ENCODE measurements around the gene XPNPEP1.

Gene XPNPEP1

DNA sequence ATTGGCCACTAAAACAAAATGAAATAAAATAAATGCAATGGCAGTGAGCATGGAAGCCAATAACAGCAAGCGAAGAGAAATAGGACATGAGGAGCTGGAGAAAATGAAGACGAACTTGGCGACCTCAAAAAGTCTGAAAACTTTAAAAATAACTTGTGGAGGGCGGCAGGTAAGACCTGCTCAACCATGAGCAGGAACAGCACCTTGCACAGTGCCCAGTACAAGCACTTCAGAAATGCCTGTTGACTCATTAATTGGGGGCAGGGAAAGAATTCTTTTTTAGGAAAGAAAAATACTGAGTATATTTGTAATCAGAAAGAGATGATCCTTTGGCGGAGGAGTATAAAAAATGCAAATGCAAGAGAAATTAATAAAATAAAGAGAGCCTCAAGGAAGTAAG is 78.0 kb downstream of the XPNPEP1 start:
- no peaks in the 10 kb centered on the region for H3K79me2 ChIP-seq (ENCODE audit: low read length)
- H3K27me3 ChIP-seq (ENCODE audit: low read depth, low read length) = no peaks in the 10 kb centered on the region
- no peaks in the 10 kb centered on the region for H4K20me1 ChIP-seq (ENCODE audit: insufficient read depth, low read length)
- H3K9ac ChIP-seq (ENCODE audit: low read length) = no peak overlapping the region
- no peak overlapping the region for H3K4me3 ChIP-seq (ENCODE audit: low read length)
- no peaks in the 10 kb centered on the region for H3K9me3 ChIP-seq (ENCODE audit: insufficient read depth, low read length)
- TF ChIP-seq, protein P1, sequence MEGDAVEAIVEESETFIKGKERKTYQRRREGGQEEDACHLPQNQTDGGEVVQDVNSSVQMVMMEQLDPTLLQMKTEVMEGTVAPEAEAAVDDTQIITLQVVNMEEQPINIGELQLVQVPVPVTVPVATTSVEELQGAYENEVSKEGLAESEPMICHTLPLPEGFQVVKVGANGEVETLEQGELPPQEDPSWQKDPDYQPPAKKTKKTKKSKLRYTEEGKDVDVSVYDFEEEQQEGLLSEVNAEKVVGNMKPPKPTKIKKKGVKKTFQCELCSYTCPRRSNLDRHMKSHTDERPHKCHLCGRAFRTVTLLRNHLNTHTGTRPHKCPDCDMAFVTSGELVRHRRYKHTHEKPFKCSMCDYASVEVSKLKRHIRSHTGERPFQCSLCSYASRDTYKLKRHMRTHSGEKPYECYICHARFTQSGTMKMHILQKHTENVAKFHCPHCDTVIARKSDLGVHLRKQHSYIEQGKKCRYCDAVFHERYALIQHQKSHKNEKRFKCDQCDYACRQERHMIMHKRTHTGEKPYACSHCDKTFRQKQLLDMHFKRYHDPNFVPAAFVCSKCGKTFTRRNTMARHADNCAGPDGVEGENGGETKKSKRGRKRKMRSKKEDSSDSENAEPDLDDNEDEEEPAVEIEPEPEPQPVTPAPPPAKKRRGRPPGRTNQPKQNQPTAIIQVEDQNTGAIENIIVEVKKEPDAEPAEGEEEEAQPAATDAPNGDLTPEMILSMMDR (IDR thresholded peaks at IDR 0.05; ENCODE audit: low read depth, low read length) = no peak
- TF ChIP-seq EZH2phosphoT487 (IDR thresholded peaks at IDR 0.05; ENCODE audit: low read depth) = no peak
- no peak overlapping the region for H2AFZ ChIP-seq (ENCODE audit: low read depth, low read length)
- no peaks in the 10 kb centered on the region for H3K36me3 ChIP-seq (replicated peaks; ENCODE audit: low read depth, low read length)
- H3K4me1 ChIP-seq (ENCODE audit: low read length) = no peaks in the 10 kb centered on the region
- no peak overlapping the region for H3K4me2 ChIP-seq (ENCODE audit: low read length)
- no peak overlapping the region for H3K27ac ChIP-seq (ENCODE audit: low read length)

DNA sequence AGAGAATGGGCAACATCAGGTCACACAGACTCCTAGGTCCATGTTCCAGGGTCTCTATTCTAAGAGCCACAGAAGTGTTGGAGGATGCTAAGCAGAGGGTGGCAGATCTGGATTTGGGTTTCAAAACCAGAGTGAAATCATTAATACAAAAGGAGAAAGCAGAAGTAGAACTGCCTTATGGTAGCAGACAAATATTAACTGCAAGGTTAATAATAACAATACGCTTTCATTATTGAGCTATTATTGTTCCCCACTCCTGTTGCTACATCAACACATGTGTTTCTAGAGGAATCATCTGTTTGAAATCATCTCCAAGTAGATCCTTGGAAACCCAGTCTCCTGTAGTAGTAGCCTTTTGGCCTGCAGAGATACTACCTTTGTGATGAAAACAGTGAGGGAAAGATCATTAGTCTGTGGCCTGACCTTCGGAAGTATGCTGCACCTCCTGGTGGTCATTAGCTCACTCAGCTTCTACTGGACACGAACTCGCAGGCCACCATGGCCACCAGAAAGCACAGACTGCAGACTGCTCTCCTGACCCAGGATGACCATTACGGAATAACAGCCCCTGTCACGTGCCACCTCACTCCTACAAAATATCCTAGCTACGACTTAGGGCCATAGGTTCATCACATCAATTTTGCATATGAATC is 84.6 kb downstream of the XPNPEP1 start:
- Histone ChIP-seq H4K20me1 (ENCODE audit: insufficient read depth, low read length) (no peaks in the 10 kb centered on the region), H2AFZ (ENCODE audit: low read depth, low read length) (no peak overlapping the region), H3K27me3 (ENCODE audit: low read depth, low read length) (no peaks in the 10 kb centered on the region), H3K9ac (ENCODE audit: low read length) (no peak overlapping the region), H3K36me3 (replicated peaks; ENCODE audit: low read depth, low read length) (no peaks in the 10 kb centered on the region), H3K4me3 (ENCODE audit: low read length) (no peak overlapping the region), H3K27ac (ENCODE audit: low read length) (no peak overlapping the region), H3K4me1 (ENCODE audit: low read length) (no peaks in the 10 kb centered on the region), H3K79me2 (ENCODE audit: low read length) (no peaks in the 10 kb centered on the region), H3K9me3 (ENCODE audit: insufficient read depth, low read length) (no peaks in the 10 kb centered on the region), H3K4me2 (ENCODE audit: low read length) (no peak overlapping the region)
- TF ChIP-seq EZH2phosphoT487 (IDR thresholded peaks at IDR 0.05; ENCODE audit: low read depth) = no peak
- TF ChIP-seq, protein P1 (IDR thresholded peaks at IDR 0.05; ENCODE audit: low read depth, low read length) = no peak

DNA sequence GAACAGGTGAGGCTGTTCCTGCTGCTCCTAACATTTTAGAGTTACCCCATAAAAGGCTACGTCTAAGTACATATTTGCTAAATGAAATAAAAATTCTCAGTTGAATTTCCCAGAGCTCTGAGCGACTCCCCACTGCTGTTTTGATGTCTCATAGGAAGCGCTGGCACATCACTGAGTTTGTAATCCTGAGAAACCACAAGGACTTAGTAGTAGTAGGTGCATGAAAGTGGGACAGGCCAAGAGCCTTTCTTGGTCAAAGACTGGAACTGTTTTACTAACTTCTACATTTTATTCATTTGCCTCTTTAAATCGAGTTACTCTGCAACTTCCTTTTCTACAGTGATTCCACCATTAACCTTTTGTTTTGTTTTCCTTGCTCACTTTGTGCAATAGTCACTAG is 85.9 kb downstream of the XPNPEP1 start:
- Histone ChIP-seq H3K9ac (ENCODE audit: low read length) (no peak overlapping the region), H3K36me3 (replicated peaks; ENCODE audit: low read depth, low read length) (no peaks in the 10 kb centered on the region), H3K27ac (ENCODE audit: low read length) (no peak overlapping the region), H3K27me3 (ENCODE audit: low read depth, low read length) (no peaks in the 10 kb centered on the region), H4K20me1 (ENCODE audit: insufficient read depth, low read length) (no peaks in the 10 kb centered on the region), H3K4me1 (ENCODE audit: low read length) (no peaks in the 10 kb centered on the region), H2AFZ (ENCODE audit: low read depth, low read length) (no peak overlapping the region), H3K79me2 (ENCODE audit: low read length) (no peaks in the 10 kb centered on the region), H3K9me3 (ENCODE audit: insufficient read depth, low read length) (no peaks in the 10 kb centered on the region), H3K4me3 (ENCODE audit: low read length) (no peak overlapping the region), H3K4me2 (ENCODE audit: low read length) (no peak overlapping the region)
- TF ChIP-seq EZH2phosphoT487 (IDR thresholded peaks at IDR 0.05; ENCODE audit: low read depth) = no peak
- TF ChIP-seq, protein P1 (IDR thresholded peaks at IDR 0.05; ENCODE audit: low read depth, low read length) = no peak

DNA sequence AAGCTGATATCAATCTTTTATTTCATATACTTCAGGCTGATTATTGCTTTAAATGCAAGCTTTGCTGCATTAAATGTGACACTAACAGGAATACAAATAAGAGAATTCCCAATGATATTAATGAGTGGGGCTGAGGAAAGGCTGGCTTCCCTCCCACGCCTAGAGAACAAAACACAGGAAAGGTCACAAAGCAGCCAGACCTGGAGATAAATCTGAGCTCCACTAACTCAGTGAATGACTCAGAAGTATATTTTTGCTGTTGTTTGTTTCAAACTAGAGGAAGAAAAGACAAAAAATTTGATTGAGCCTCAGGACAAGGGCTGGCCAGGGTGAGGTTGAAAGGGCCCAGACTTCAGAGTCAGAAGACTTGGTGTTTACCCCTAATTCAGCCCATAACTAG is 88.1 kb downstream of the XPNPEP1 start:
- H3K79me2 ChIP-seq (ENCODE audit: low read length) = no peaks in the 10 kb centered on the region
- no peak overlapping the region for H3K4me2 ChIP-seq (ENCODE audit: low read length)
- H3K27ac ChIP-seq (ENCODE audit: low read length) = no peak overlapping the region
- H3K36me3 ChIP-seq (replicated peaks; ENCODE audit: low read depth, low read length) = no peaks in the 10 kb centered on the region
- H3K4me1 ChIP-seq (ENCODE audit: low read length) = no peaks in the 10 kb centered on the region
- H3K4me3 ChIP-seq (ENCODE audit: low read length) = no peak overlapping the region
- H4K20me1 ChIP-seq (ENCODE audit: insufficient read depth, low read length) = no peaks in the 10 kb centered on the region
- H2AFZ ChIP-seq (ENCODE audit: low read depth, low read length) = no peak overlapping the region
- H3K9ac ChIP-seq (ENCODE audit: low read length) = no peak overlapping the region
- no peaks in the 10 kb centered on the region for H3K9me3 ChIP-seq (ENCODE audit: insufficient read depth, low read length)
- TF ChIP-seq EZH2phosphoT487 (IDR thresholded peaks at IDR 0.05; ENCODE audit: low read depth) = no peak
- TF ChIP-seq, protein P1 (IDR thresholded peaks at IDR 0.05; ENCODE audit: low read depth, low read length) = no peak
- no peaks in the 10 kb centered on the region for H3K27me3 ChIP-seq (ENCODE audit: low read depth, low read length)
